ENCODE measurements around the gene EPX. TPM values are rescaled to one million over a fixed set of nuclear protein-coding genes. Genes with fewer than 3 reads are reported as not detected.

EPX gene
- total RNA-seq, 1 experiment from 2014 or later, result not detected

- Histone ChIP-seq H3K9ac (ENCODE audit: extremely low read depth, insufficient read length, low read length) (no peak overlapping the region), H2BK15ac (ENCODE audit: low read depth, low read length) (no peak overlapping the region), H4K8ac (replicated peaks; ENCODE audit: insufficient read length, low read depth, low read length) (no peak overlapping the region), H4K91ac (ENCODE audit: insufficient read length, low read depth, low read length) (no peak overlapping the region), H3K23me2 (ENCODE audit: insufficient read length, low read depth, low read length, poor library complexity, severe bottlenecking) (no peaks in the 10 kb centered on the region), H2BK120ac (ENCODE audit: low read depth, low read length, poor library complexity, severe bottlenecking) (no peak overlapping the region), H4K5ac (ENCODE audit: insufficient read length, low read depth, low read length) (no peak overlapping the region), H3K79me1 (ENCODE audit: insufficient read depth, low read depth, low read length, poor library complexity, severe bottlenecking) (no peaks in the 10 kb centered on the region), H3K56ac (ENCODE audit: insufficient read length, low read depth, low read length) (no peak overlapping the region), H2BK12ac (ENCODE audit: insufficient read length, low read depth, low read length) (no peak overlapping the region), H3K27me3 (ENCODE audit: insufficient read depth, low read length) (0 out of 2 replicates have a peak, but pooled peaks cover 2% of the 10 kb centered on the region), H3K4me2 (ENCODE audit: insufficient read depth, insufficient read length, low read length) (no peak overlapping the region), H3K23ac (ENCODE audit: insufficient read length, low read depth, low read length) (no peak overlapping the region), H4K20me1 (ENCODE audit: control insufficient read depth, insufficient read depth, insufficient read length) (no peaks in the 10 kb centered on the region), H2AFZ (ENCODE audit: low read length) (no peak overlapping the region), H3K18ac (ENCODE audit: insufficient read length, low read depth, low read length) (no peak overlapping the region), H2AK5ac (ENCODE audit: insufficient read length, low read length) (no peak overlapping the region), H3K14ac (ENCODE audit: insufficient read depth, low read length) (no peak overlapping the region), H3K79me2 (ENCODE audit: insufficient read depth, low read length) (no peaks in the 10 kb centered on the region), H2BK20ac (ENCODE audit: low read depth, low read length, poor library complexity, severe bottlenecking) (no peak overlapping the region), H3K27ac (ENCODE audit: insufficient read length, low read depth, low read length) (no peak overlapping the region), H3T11ph (ENCODE audit: low read length) (no peak overlapping the region), H3K4ac (ENCODE audit: low read depth, low read length) (no peak overlapping the region), H3K4me1 (ENCODE audit: insufficient read depth, low read length) (no peaks in the 10 kb centered on the region), H3K9me3 (ENCODE audit: control insufficient read depth, low read depth, low read length) (no peaks in the 10 kb centered on the region), H2BK5ac (ENCODE audit: insufficient read length, low read length) (no peak overlapping the region)
- Mint-ChIP-seq H3K27ac (no peak overlapping the region), H3K27me3 (ENCODE audit: low read depth) (peaks cover 86% of the 10 kb centered on the region), H3K4me1 (0 out of 4 replicates have a peak, but pooled peaks cover 0 to 3% of the 10 kb centered on the region in 2 experiments), H3K4me3 (no peak overlapping the region), H3K9me3 (no peaks in the 10 kb centered on the region), H3K36me3 (ENCODE audit: insufficient read depth in 1 of 3, low read depth in 3 of 3) (no peaks in the 10 kb centered on the region)
- no peak for TF ChIP-seq CTCF (conservative IDR thresholded peaks at IDR 0.05)
- DNase-seq, result no peak
- no CpG with 5 or more reads among the region's 1 CpG for WGBS (ENCODE audit: extremely low coverage, insufficient read length, low lambda C conversion rate)
Measured at GRCh38 chr17:58239987-58240386, 47.5 kb downstream of the EPX start.

Measured in H9 (cell line).